ENCODE data around the gene KLF8.
"Not testable (repeated sequence)": the region's sequence is repeated elsewhere in the genome, so short reads cannot be mapped to it uniquely, and the experiment has no call there.

Gene KLF8

DNA sequence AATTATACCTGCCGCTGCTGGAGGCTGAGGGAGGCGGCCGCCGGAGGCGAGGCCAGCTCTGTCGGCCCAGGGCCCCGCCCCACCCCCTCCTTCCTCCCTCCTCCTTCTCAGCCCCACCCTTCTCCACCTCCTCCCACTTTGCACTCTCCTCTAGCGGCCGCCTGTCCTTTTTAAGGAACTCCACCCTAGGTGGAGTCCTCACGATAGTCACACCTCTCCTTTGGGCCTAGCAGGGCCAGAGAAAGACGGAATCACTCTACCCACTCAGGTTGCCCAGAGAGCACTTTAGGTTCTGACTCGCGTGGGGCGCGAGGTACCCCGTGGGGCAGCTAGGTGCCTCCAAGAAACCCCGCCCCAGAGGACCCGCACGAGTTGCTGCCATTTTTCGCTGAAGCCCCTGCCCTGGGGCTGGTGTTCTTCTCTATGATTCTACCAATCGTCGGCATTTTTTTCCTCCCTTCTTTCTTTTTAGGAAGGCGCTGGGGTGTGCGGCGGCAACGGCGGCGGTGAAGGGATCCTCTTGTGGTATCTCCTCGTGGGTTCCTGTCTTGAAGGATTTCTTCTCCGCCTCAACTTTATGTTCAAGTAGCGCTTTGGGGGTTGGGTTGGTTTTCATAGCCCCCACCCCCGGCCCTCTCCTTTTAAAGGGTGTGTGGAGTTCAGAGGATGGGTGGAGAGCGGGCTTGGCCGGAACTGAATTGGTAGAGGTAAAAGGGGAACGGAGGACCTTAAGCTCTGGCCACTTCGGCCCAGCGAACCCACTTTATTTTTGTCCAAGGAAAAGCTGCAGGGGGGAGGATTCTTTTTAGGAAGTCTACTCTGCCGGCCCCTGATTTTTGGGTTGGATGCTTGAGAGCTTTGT lies at the start of gene KLF8:
Gene KLF8, plus strand, starts transcription at position 136 of the 862 bp plus-strand sequence. CDS start 979 bp downstream, outside the sequence.
- H3K9me3 Mint-ChIP-seq: no peaks in the 10 kb centered on the region
- H3K27ac Mint-ChIP-seq: peak within 1 kb of the TSS; percentile 74
- H3K36me3 Mint-ChIP-seq: no peaks in the 10 kb centered on the region
- peak; percentile 61 for DNase-seq
- CTCF ChIA-PET: interaction anchor here (1.4 to 2.4 kb wide), 2 partner anchors 14 to 17 kb away, joined by 6 to 14 read pairs; no protein-coding TSS in a partner anchor
- H3K4me3 Mint-ChIP-seq: peak within 1 kb of the TSS; percentile 78
- peaks cover 52% of the 10 kb centered on the region for H3K4me1 Mint-ChIP-seq
- H3K27me3 Mint-ChIP-seq: peaks cover 29% of the 10 kb centered on the region

DNA sequence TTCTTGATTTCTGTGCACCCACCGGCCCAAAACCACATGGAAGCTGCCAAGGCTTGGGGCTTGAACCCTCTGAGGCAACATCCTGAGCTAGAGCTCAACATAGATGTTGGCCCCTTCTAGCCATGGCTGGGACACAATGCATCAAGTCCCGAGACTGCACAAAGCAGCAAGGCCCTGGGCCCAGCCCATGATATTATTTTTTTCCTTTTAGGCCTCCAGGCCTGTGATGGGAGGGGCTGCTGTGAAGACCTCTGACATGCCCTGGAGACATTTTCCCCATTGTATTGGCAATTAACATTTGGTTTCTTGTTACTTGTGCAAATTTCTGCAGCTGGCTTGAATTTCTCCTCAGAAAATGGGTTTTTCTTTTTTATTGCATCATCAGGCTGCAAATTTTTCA lies 25.2 kb upstream of the KLF8 start:
- H3K36me3 Mint-ChIP-seq, H3K27me3 Mint-ChIP-seq, H3K4me1 Mint-ChIP-seq, CTCF ChIA-PET, H3K27ac Mint-ChIP-seq, DNase-seq, H3K4me3 Mint-ChIP-seq, H3K9me3 Mint-ChIP-seq: not testable (repeated sequence)

DNA sequence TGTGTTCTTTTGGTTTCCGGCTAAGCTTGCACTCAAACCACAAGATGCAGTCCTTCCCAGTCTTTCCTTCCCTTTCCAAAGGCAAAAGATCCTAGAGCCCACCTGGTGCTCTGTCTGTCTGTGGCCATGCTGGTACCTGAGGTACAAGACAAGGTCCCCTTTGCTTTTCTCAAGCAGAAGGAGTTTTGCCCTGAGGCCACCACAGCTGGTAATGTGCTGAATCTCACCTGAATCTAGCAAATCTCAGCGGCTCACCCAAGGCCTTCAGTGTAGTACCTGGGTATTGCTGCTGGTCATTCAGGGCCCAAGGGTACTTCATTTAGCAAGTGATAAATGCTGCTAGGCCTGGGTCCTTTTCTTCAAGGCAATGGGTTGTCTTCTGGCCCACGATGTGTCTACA lies 20.5 kb upstream of the KLF8 start:
- CTCF ChIA-PET: no interaction called here
- H3K27ac Mint-ChIP-seq: no peak overlapping the region
- no peaks in the 10 kb centered on the region for H3K9me3 Mint-ChIP-seq
- H3K4me1 Mint-ChIP-seq: no peaks in the 10 kb centered on the region
- no peaks in the 10 kb centered on the region for H3K27me3 Mint-ChIP-seq
- no peaks in the 10 kb centered on the region for H3K36me3 Mint-ChIP-seq
- no peak for DNase-seq
- no peak overlapping the region for H3K4me3 Mint-ChIP-seq

DNA sequence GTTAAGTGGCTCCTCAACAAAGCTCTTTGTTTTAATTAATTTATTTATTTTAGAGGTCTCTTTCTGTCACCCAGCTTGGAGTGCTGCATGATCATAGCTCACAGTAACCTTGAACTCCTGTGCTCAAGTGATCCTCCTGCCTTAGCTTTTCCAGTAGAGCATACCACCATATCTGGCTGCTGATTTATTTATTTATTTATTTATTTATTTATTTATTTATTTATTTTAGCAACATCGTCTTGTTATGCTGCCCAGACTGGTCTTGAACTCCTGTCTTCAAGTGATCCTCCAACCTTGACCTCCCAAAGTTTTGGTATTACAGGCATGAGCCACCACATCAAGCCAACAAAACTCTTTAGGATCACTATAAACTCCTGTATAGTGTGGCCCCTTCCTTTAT lies 15.8 kb upstream of the KLF8 start:
- peaks cover under 1% of the 10 kb centered on the region for H3K27me3 Mint-ChIP-seq
- CTCF ChIA-PET: no interaction called here

DNA sequence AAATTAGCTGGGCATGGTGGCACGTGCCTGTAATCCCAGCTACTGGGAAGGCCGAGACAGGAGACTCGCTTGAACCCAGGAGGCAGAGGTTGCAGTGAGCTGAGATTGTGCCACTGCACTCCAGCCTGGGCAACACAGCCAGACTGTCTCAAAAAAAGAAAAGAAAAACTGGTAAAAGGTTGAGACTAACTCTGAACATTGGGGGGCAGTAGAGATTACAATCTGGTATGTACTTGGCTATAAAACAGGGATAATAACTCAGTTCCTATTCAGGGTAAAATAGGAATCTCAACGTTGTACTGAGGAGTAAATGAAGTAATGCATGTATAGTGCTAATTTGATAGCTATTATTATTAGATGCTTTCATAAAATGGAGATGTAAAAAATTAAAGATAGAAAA lies 12.5 kb upstream of the KLF8 start:
- CTCF ChIA-PET: interaction anchor here (0.9 kb wide), 1 partner anchor 29 kb away, joined by 4 read pairs; no protein-coding TSS in a partner anchor
- Mint-ChIP-seq H3K4me3 (no peak overlapping the region), H3K36me3 (no peaks in the 10 kb centered on the region), H3K27ac (no peak overlapping the region), H3K4me1 (no peaks in the 10 kb centered on the region), H3K27me3 (peaks cover 4% of the 10 kb centered on the region), H3K9me3 (no peaks in the 10 kb centered on the region)
- no peak for DNase-seq

More for the DNA sequence above, 15.8 kb upstream of the KLF8 start:
- Mint-ChIP-seq H3K4me1 (no peaks in the 10 kb centered on the region), H3K9me3 (no peaks in the 10 kb centered on the region), H3K27ac (no peak overlapping the region), H3K4me3 (no peak overlapping the region), H3K36me3 (no peaks in the 10 kb centered on the region)
- DNase-seq: no peak

DNA sequence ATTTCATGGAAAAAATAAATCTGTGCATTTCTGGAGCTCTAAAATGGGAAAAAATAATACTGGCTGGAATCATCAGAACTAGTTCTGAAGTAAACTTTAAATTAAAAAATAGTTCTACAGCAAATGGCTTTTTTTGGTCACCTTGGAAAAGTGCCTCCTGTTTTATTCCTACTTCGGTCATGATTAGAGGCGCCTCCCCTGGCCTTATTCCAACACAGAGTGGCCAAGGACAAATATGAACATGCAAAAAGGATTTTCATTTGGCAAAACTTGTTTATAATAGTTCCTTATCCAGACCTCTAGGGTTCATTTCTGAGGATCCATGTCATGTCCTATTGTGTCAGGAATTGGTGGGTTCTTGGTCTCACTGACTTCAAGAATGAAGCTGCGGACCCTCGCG lies 11.1 kb upstream of the KLF8 start:
- no peaks in the 10 kb centered on the region for H3K4me1 Mint-ChIP-seq
- H3K4me3 Mint-ChIP-seq: no peak overlapping the region

DNA sequence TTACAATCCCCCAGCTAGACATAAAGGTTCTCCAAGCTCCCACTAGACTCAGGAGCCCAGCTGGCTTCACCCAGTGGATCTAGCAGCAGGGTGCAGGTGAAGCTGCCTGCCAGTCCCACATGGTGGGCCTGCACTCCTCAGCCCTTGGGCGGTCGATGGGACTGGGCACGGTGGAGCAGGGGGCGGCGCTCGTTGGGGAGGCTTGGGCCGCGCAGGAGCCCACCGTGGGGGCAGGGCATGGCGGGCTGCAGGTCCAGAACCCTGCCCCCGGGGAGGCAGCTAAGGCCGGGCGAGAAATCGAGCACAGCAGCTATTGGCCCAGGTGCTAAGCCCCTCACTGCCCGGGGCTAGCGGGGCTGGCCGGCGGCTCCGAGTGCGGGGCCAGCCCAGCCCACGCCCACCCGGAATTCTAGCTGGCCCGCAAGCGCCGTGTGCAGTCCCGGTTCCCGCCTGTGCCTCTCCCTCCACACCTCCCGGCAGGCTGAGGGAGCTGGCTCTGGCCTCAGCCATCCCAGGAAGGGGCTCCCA lies 9.6 kb upstream of the KLF8 start:
- Mint-ChIP-seq H3K27ac (no peak overlapping the region), H3K36me3 (no peaks in the 10 kb centered on the region), H3K4me1 (no peaks in the 10 kb centered on the region), H3K27me3 (peaks cover 4% of the 10 kb centered on the region), H3K4me3 (no peak overlapping the region), H3K9me3 (no peaks in the 10 kb centered on the region)
- no peak for DNase-seq
- CTCF ChIA-PET: no interaction called here

More for the DNA sequence above, 11.1 kb upstream of the KLF8 start:
- Mint-ChIP-seq H3K36me3 (no peaks in the 10 kb centered on the region), H3K27ac (no peak overlapping the region), H3K27me3 (peaks cover 4% of the 10 kb centered on the region), H3K9me3 (no peaks in the 10 kb centered on the region)
- no peak for DNase-seq
- CTCF ChIA-PET: no interaction called here

DNA sequence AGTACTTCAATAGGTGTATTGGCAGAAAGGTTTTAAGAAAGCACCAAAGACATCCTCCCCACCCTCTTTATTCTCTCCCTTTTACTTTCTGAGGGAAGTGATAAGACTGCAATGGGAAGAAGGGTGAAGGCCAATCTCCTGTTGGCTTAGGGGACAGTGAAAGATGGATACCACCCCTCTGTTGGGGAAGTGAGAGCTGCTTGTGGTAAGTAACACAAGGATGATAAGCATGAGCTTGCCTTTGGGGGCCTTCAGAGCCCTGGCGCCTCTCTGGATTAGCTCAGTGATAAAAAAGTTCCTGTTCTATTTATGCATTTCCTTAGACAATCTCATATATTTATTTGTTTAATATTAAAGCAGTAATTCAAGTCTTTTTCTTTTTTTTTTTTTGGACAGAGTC lies 5.2 kb upstream of the KLF8 start:
- no peak overlapping the region for H3K27ac Mint-ChIP-seq
- no peak overlapping the region for H3K4me3 Mint-ChIP-seq
- no peaks in the 10 kb centered on the region for H3K36me3 Mint-ChIP-seq
- H3K9me3 Mint-ChIP-seq: no peaks in the 10 kb centered on the region
- DNase-seq: no peak
- peaks cover 23% of the 10 kb centered on the region for H3K4me1 Mint-ChIP-seq
- peaks cover 17% of the 10 kb centered on the region for H3K27me3 Mint-ChIP-seq
- CTCF ChIA-PET: no interaction called here

DNA sequence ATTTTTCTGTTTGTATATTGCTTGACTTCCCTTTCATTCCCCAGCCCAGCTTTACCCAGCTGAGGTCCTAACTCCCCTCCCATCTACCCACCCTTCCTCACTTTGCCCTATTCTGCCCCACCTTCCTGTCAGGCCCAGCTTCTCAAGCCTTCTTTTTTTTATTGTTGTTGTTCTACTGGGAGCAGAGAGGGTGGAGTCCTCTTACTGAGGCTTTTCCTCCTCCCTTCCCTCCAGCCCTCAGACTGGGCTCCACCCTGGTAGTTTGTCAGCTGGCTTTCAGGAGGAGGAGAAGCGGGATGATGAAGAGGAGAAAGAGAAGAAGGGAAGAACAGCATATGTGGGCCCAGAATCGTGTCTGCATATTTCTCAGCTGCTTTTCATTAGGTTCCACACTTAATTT lies 3.2 kb upstream of the KLF8 start:
- no peak overlapping the region for H3K4me3 Mint-ChIP-seq
- no peak for DNase-seq
- H3K4me1 Mint-ChIP-seq: peaks cover 39% of the 10 kb centered on the region
- H3K27ac Mint-ChIP-seq: no peak overlapping the region
- no peaks in the 10 kb centered on the region for H3K9me3 Mint-ChIP-seq
- H3K36me3 Mint-ChIP-seq: no peaks in the 10 kb centered on the region
- H3K27me3 Mint-ChIP-seq: peaks cover 29% of the 10 kb centered on the region
- CTCF ChIA-PET: no interaction called here

DNA sequence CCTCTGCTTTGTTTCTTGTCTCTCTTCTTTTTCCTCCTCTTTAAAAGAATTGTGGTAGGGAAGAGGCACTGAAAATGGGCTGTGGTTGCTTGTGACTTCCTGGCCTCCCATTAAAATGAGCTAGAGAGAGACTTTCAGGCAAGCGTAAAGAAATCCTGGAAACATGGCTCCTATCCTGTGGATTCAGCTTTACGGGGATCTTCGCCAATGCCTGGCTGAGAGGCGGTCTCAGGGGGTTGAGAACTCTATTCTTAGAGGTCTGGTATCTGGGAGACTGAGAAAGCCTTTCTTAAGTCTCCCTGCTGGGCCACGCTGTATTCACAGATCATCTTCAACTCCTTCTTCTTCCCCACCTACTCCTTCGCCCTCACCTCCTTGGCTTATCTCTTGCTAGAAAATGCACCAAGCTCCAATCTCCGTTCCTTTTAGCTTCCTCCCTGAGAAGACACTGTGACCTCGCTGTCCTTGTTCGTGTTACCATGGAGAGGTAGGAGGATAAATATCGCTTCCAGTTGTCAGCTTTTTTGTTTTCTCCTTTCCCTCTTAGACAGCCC lies 542 bp upstream of the KLF8 start:
- Mint-ChIP-seq H3K4me1 (peaks cover 52% of the 10 kb centered on the region), H3K4me3 (peak overlapping the region; percentile 78), H3K36me3 (no peaks in the 10 kb centered on the region), H3K27ac (no peak overlapping the region), H3K27me3 (peaks cover 29% of the 10 kb centered on the region), H3K9me3 (no peaks in the 10 kb centered on the region)
- CTCF ChIA-PET: no interaction called here
- DNase-seq: no peak

DNA sequence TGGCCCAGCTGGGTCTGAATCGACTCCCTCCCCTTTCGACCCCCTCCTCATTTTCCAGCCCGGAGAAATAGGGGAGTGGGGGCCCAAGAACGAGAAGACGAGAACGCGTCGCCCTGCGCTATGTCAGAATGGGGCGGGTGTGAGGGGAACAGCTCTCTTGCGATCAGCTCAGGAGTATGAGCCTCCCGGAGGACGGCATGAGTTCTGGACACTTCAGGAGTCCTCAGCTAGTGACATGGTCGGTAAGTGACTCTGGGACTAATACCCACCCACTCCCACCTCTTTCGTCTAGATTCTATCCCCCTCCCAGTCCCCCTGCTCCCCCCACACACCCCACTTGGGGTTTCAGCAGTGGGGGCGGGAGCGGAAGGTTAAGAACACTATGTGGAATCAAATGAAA lies 944 bp downstream of the KLF8 start:
- no peaks in the 10 kb centered on the region for H3K9me3 Mint-ChIP-seq
- peak overlapping the region; percentile 78 for H3K4me3 Mint-ChIP-seq
- DNase-seq: no peak
- H3K4me1 Mint-ChIP-seq: peaks cover 52% of the 10 kb centered on the region
- CTCF ChIA-PET: interaction anchor here (1.2 to 2.4 kb wide), 3 partner anchors 10 to 16 kb away, joined by 5 to 14 read pairs (median 6); no protein-coding TSS in a partner anchor
- peak overlapping the region; percentile 45 for H3K27ac Mint-ChIP-seq
- H3K36me3 Mint-ChIP-seq: no peaks in the 10 kb centered on the region
- H3K27me3 Mint-ChIP-seq: peaks cover 29% of the 10 kb centered on the region

DNA sequence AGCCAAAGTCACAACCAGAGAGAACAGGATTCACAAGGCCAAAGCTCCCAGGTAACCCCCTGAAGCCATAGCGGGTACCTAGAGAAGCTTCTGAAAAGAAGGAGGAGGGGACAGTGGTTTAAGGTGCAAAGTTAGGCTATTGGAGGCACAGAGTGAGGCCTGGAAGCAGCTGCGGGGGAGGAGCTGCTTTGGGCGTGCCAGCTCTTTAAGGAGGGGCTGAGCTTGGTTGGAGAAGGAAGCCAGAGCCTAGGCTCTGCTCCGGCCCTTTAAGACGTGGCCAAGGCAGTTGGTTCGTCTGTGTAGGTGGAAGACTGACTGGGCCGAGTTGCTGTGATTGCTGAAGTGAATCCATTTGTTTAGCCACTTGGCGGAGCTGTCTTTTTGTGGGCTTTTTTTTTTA lies 1.5 kb downstream of the KLF8 start:
- CTCF ChIA-PET: interaction anchor here (1.2 to 2.4 kb wide), 3 partner anchors 10 to 15 kb away, joined by 5 to 14 read pairs (median 6); no protein-coding TSS in a partner anchor
- H3K9me3 Mint-ChIP-seq: no peaks in the 10 kb centered on the region
- H3K36me3 Mint-ChIP-seq: no peaks in the 10 kb centered on the region
- DNase-seq: peak; percentile 36
- H3K4me3 Mint-ChIP-seq: peak overlapping the region; percentile 78
- peaks cover 29% of the 10 kb centered on the region for H3K27me3 Mint-ChIP-seq
- H3K27ac Mint-ChIP-seq: no peak overlapping the region
- H3K4me1 Mint-ChIP-seq: peaks cover 49% of the 10 kb centered on the region

DNA sequence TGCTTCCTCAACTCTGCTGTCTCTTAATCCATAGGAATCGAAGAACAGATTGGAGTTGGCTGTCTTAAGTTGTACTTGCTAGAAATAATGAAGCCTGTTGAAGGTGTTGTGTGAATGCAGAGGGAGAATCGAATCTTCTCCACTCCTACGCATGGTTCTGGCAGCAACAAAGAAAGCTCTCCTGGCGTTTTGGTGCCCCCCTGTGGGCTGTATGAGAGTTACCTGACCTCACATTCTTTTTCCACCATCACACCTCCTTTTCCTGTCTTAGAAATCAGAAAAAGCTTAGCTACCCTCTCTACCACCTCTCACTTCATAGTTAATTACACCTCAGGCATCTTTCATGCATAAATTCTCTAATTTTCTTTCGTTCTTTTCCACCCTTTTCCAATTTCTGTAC lies 16.3 kb downstream of the KLF8 start:
- Mint-ChIP-seq H3K4me1 (peaks cover 10% of the 10 kb centered on the region), H3K36me3 (no peaks in the 10 kb centered on the region), H3K27me3 (no peaks in the 10 kb centered on the region), H3K4me3 (no peak overlapping the region), H3K27ac (no peak overlapping the region), H3K9me3 (no peaks in the 10 kb centered on the region)
- DNase-seq: peak; percentile 69
- CTCF ChIA-PET: interaction anchor here (0.7 to 2.5 kb wide), 7 partner anchors 15 to 1357 kb away, joined by 3 to 14 read pairs (median 4); partner anchors contain the start of gene KLF8

DNA sequence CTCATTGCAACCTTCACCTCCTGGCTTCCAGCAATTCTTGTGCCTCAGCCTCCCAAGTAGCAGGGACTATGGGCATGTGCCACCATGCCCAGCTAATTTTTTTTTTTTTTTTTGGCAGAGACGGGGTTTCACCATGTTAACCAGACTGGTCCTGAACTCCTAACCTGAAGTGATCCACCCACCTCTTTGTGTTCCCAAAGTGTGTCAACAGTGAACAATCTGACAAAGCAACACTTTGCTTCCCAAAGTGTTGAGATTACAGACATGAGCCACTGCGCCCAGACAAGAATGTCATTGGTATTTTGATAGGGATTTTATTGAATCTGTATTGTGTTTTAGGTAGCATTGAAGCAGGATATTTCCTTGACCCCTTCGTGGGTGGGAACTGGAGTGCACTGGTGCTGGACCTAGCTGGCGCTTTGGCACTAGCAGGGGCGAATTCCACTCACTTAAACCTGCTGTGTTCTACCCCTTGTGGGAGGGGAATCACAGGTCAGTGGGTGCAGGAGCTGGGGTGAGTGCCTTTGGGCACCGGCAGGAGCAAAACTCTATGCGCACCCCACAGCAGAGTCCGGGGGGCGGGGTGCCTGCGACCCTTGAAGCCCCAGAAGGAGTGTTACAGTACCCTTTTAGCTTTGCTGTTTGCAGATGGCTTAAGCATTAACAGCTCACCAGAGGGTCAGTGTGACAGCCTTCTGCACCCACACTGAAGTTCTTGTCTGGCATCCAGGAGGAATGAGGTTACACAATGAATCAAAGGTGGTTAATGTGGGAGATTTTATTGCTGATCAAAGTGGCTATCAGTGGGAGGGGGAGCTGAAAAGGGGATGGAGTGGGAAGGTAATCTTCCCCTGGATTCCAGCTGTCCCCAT lies 21.9 kb downstream of the KLF8 start:
- Mint-ChIP-seq H3K36me3 (peaks cover 7% of the 10 kb centered on the region), H3K27ac (no peak overlapping the region), H3K9me3 (no peaks in the 10 kb centered on the region), H3K27me3 (no peaks in the 10 kb centered on the region), H3K4me1 (no peaks in the 10 kb centered on the region), H3K4me3 (no peak overlapping the region)
- no peak for DNase-seq
- CTCF ChIA-PET: no interaction called here
